H9 (cell line): ENCODE data around the gene PDE4B. TPM values are rescaled to one million over a fixed set of nuclear protein-coding genes. Genes with fewer than 3 reads are reported as not detected.

Experiments used
- DNase-seq: peaks from one replicate; pipeline ENCODE4 v3.0.0-alpha.2; 2017
- H2AFZ ChIP-seq: one replicate; pipeline ENCODE4 v1.6.1; 2013; ENCODE audit warnings: mild to moderate bottlenecking, low read length, control low read depth, moderate library complexity
- H2AK5ac ChIP-seq: 2 replicates; pipeline ENCODE4 v1.6.1; 2013; ENCODE audit warnings: low read length, control low read depth, mixed read lengths; ENCODE audit not compliant: insufficient read length
- H2BK120ac ChIP-seq: one replicate; pipeline ENCODE4 v1.6.1; 2013; ENCODE audit warnings: low read depth, mild to moderate bottlenecking, low read length, control low read depth, inconsistent platforms; ENCODE audit not compliant: poor library complexity, severe bottlenecking
- H2BK12ac ChIP-seq: 2 replicates; pipeline ENCODE4 v1.6.1; 2013; ENCODE audit warnings: low read length, control low read depth, mixed read lengths, low read depth; ENCODE audit not compliant: insufficient read length
- H2BK15ac ChIP-seq: 2 replicates; pipeline ENCODE4 v1.6.1; 2013; ENCODE audit warnings: low read depth, low read length, control low read depth
- H2BK20ac ChIP-seq: one replicate; pipeline ENCODE4 v1.6.1; 2013; ENCODE audit warnings: low read depth, mild to moderate bottlenecking, low read length, control low read depth, inconsistent platforms; ENCODE audit not compliant: poor library complexity, severe bottlenecking
- H2BK5ac ChIP-seq: 2 replicates; pipeline ENCODE4 v1.6.1; 2013; ENCODE audit warnings: low read length, control low read depth, mixed read lengths; ENCODE audit not compliant: insufficient read length
- H3K14ac ChIP-seq: 2 replicates; pipeline ENCODE4 v1.6.1; 2013; ENCODE audit warnings: low read length, control low read depth; ENCODE audit not compliant: insufficient read depth
- H3K18ac ChIP-seq: 2 replicates; pipeline ENCODE4 v1.6.1; 2013; ENCODE audit warnings: low read depth, mild to moderate bottlenecking, mixed read lengths, low read length, control low read depth; ENCODE audit not compliant: insufficient read length
- H3K23ac ChIP-seq: 2 replicates; pipeline ENCODE4 v1.6.1; 2013; ENCODE audit warnings: low read length, control low read depth, mixed read lengths, low read depth; ENCODE audit not compliant: insufficient read length
- H3K23me2 ChIP-seq: 2 replicates; pipeline ENCODE4 v1.6.1; 2013; ENCODE audit warnings: low read depth, mild to moderate bottlenecking, mixed read lengths, low read length, control low read depth; ENCODE audit not compliant: insufficient read length, poor library complexity, severe bottlenecking
- H3K27ac ChIP-seq: 2 replicates; pipeline ENCODE4 v1.5.1; 2013; ENCODE audit warnings: low read length, control low read depth, mixed read lengths, low read depth; ENCODE audit not compliant: insufficient read length
- H3K27me3 ChIP-seq: 2 replicates; pipeline ENCODE4 v1.6.1; 2013; ENCODE audit warnings: low read length, control low read depth, inconsistent platforms; ENCODE audit not compliant: insufficient read depth
- H3K4ac ChIP-seq: 2 replicates; pipeline ENCODE4 v1.6.1; 2013; ENCODE audit warnings: low read depth, mild to moderate bottlenecking, control low read depth, inconsistent platforms, low read length, moderate library complexity
- H3K4me1 ChIP-seq: 2 replicates; pipeline ENCODE4 v1.6.1; 2013; ENCODE audit warnings: low read length, control low read depth, inconsistent platforms; ENCODE audit not compliant: insufficient read depth
- H3K4me2 ChIP-seq: 2 replicates; pipeline ENCODE4 v1.6.1; 2013; ENCODE audit warnings: low read length, control low read depth, mixed read lengths; ENCODE audit not compliant: insufficient read length, insufficient read depth
- H3K56ac ChIP-seq: 2 replicates; pipeline ENCODE4 v1.6.1; 2013; ENCODE audit warnings: low read depth, mild to moderate bottlenecking, mixed read lengths, low read length, control low read depth; ENCODE audit not compliant: insufficient read length
- H3K79me1 ChIP-seq: 2 replicates; pipeline ENCODE4 v1.6.1; 2013; ENCODE audit warnings: low read depth, mild to moderate bottlenecking, moderate library complexity, low read length, control low read depth, inconsistent platforms; ENCODE audit not compliant: insufficient read depth, poor library complexity, severe bottlenecking
- H3K79me2 ChIP-seq: 2 replicates; pipeline ENCODE4 v1.6.1; 2013; ENCODE audit warnings: low read length, control low read depth, inconsistent platforms; ENCODE audit not compliant: insufficient read depth
- H3K9ac ChIP-seq: 2 replicates; pipeline ENCODE4 v1.6.1; 2013; ENCODE audit warnings: low read length, control low read depth, mixed read lengths; ENCODE audit not compliant: insufficient read length; ENCODE audit errors: extremely low read depth
- H3K9me3 ChIP-seq: one replicate; pipeline ENCODE4 v1.6.1; 2013; ENCODE audit warnings: low read depth, low read length, inconsistent platforms; ENCODE audit not compliant: control insufficient read depth
- H3T11ph ChIP-seq: one replicate; pipeline ENCODE4 v1.6.1; 2013; ENCODE audit warnings: mild to moderate bottlenecking, low read length, control low read depth, inconsistent platforms
- H4K20me1 ChIP-seq: one replicate; pipeline ENCODE4 v1.6.1; 2013; ENCODE audit not compliant: control insufficient read depth, insufficient read length, insufficient read depth
- H4K5ac ChIP-seq: 2 replicates; pipeline ENCODE4 v1.6.1; 2013; ENCODE audit warnings: low read depth, mild to moderate bottlenecking, mixed read lengths, low read length, control low read depth; ENCODE audit not compliant: insufficient read length
- H4K8ac ChIP-seq: replicated peaks from 2 replicates; pipeline ENCODE4 v1.6.1; 2013; ENCODE audit warnings: low read length, control low read depth, mixed read lengths, low read depth; ENCODE audit not compliant: insufficient read length
- H4K91ac ChIP-seq: 2 replicates; pipeline ENCODE4 v1.6.1; 2013; ENCODE audit warnings: low read depth, mild to moderate bottlenecking, moderate library complexity, mixed read lengths, low read length, control low read depth; ENCODE audit not compliant: insufficient read length
- H3K27ac Mint-ChIP-seq, 3 experiments: 2 replicates in 2 of 3; 3 replicates in 1 of 3; pipeline ENCODE4 v1.8.0; 2020 to 2021; ENCODE audit warnings: mixed read lengths in 3 of 3, mild to moderate bottlenecking in 1 of 3, moderate library complexity in 1 of 3
- H3K27me3 Mint-ChIP-seq: 2 replicates; pipeline ENCODE4 v1.8.0; 2021; ENCODE audit warnings: low read depth, mild to moderate bottlenecking, moderate library complexity, mixed read lengths
- H3K36me3 Mint-ChIP-seq, 3 experiments: 2 replicates in 2 of 3; 3 replicates in 1 of 3; pipeline ENCODE4 v1.8.0; 2020 to 2021; ENCODE audit warnings: low read depth in 3 of 3, mixed read lengths in 3 of 3; ENCODE audit not compliant: insufficient read depth in 1 of 3
- H3K4me1 Mint-ChIP-seq, 2 experiments: 2 replicates each; pipeline ENCODE4 v1.8.0; 2020; ENCODE audit warnings: mixed read lengths in 2 of 2
- H3K4me3 Mint-ChIP-seq, 2 experiments: 2 replicates in 1 of 2; 3 replicates in 1 of 2; pipeline ENCODE4 v1.8.0; 2020 to 2021; ENCODE audit warnings: mild to moderate bottlenecking in 2 of 2, mixed read lengths in 2 of 2, moderate library complexity in 1 of 2
- H3K9me3 Mint-ChIP-seq, 2 experiments: 2 replicates in 1 of 2; 3 replicates in 1 of 2; pipeline ENCODE4 v1.8.0; 2020; ENCODE audit warnings: mild to moderate bottlenecking in 2 of 2, mixed read lengths in 2 of 2, moderate library complexity in 1 of 2
- total RNA-seq: library from RNA; stranded (reverse); gene quantifications from 2 replicates; pipeline ENCODE4 v1.2.1, GENCODE V29; 2021
- TF ChIP-seq, protein P1 (sequence below): fragments of 200-600 bp; sonication (generic); conservative IDR thresholded peaks from 3 replicates; pipeline ENCODE4 v1.8.0; 2021; ENCODE audit warnings: antibody characterized with exemption, mild to moderate bottlenecking

Gene PDE4B
- total RNA-seq, 1 experiment from 2014 or later: 19.8 TPM

DNA sequence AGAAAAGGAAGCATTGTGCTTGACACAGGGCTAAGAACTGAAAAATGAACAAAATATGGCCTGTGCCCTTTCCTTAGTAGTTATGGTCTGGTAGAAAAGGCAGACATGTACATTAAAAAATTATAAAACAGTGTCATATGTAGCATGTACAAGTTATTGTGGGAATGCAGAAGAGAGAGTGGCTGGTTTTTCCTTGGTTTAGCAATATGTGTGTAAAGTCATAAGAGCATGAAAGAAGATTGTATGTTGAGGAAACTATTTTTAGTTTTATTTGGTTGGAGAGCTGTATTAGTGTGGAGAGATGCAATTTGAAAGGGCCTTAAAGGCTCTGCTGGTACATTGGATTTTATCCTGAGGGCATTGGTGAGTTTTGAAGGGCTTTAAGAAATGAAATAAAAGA, 145.8 kb downstream of the PDE4B start:
- H3K4me1 Mint-ChIP-seq: no peaks in the 10 kb centered on the region
- TF ChIP-seq, protein P1, sequence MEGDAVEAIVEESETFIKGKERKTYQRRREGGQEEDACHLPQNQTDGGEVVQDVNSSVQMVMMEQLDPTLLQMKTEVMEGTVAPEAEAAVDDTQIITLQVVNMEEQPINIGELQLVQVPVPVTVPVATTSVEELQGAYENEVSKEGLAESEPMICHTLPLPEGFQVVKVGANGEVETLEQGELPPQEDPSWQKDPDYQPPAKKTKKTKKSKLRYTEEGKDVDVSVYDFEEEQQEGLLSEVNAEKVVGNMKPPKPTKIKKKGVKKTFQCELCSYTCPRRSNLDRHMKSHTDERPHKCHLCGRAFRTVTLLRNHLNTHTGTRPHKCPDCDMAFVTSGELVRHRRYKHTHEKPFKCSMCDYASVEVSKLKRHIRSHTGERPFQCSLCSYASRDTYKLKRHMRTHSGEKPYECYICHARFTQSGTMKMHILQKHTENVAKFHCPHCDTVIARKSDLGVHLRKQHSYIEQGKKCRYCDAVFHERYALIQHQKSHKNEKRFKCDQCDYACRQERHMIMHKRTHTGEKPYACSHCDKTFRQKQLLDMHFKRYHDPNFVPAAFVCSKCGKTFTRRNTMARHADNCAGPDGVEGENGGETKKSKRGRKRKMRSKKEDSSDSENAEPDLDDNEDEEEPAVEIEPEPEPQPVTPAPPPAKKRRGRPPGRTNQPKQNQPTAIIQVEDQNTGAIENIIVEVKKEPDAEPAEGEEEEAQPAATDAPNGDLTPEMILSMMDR: no peak
- H3K9me3 Mint-ChIP-seq: no peaks in the 10 kb centered on the region
- H3K4me2 ChIP-seq: no peak overlapping the region
- H3K27me3 ChIP-seq: no peaks in the 10 kb centered on the region
- no peaks in the 10 kb centered on the region for H4K20me1 ChIP-seq
- no peak overlapping the region for H2BK20ac ChIP-seq
- H2BK12ac ChIP-seq: no peak overlapping the region
- H4K5ac ChIP-seq: no peak overlapping the region
- no peaks in the 10 kb centered on the region for H3K36me3 Mint-ChIP-seq
- H3K4ac ChIP-seq: no peak overlapping the region
- H2AFZ ChIP-seq: no peak overlapping the region
- no peak overlapping the region for H2BK5ac ChIP-seq
- no peak overlapping the region for H3K27ac ChIP-seq
- H3K9me3 ChIP-seq: no peaks in the 10 kb centered on the region
- H3T11ph ChIP-seq: no peak overlapping the region
- no peak overlapping the region for H3K14ac ChIP-seq
- no peak overlapping the region for H3K18ac ChIP-seq
- H4K91ac ChIP-seq: no peak overlapping the region
- no peaks in the 10 kb centered on the region for H3K79me1 ChIP-seq
- no peaks in the 10 kb centered on the region for H3K27me3 Mint-ChIP-seq
- H3K4me3 Mint-ChIP-seq: no peak overlapping the region
- H3K79me2 ChIP-seq: no peaks in the 10 kb centered on the region
- DNase-seq: no peak
- no peak overlapping the region for H3K9ac ChIP-seq
- H3K4me1 ChIP-seq: no peaks in the 10 kb centered on the region
- no peak overlapping the region for H3K56ac ChIP-seq
- H2BK120ac ChIP-seq: no peak overlapping the region
- no peak overlapping the region for H2BK15ac ChIP-seq
- H3K27ac Mint-ChIP-seq: no peak overlapping the region
- no peak overlapping the region for H4K8ac ChIP-seq
- no peak overlapping the region for H2AK5ac ChIP-seq
- H3K23ac ChIP-seq: no peak overlapping the region
- no peaks in the 10 kb centered on the region for H3K23me2 ChIP-seq
